GM12872 (cell line): ENCODE data around the gene ARRB1.

Source experiments
- TF ChIP-seq, protein P1 (sequence below): IDR thresholded peaks from 3 replicates; pipeline ENCODE4 v1.5.1; 2011; ENCODE audit warnings: low read depth, mild to moderate bottlenecking, low read length, moderate library complexity; ENCODE audit not compliant: insufficient read depth

Gene ARRB1

DNA sequence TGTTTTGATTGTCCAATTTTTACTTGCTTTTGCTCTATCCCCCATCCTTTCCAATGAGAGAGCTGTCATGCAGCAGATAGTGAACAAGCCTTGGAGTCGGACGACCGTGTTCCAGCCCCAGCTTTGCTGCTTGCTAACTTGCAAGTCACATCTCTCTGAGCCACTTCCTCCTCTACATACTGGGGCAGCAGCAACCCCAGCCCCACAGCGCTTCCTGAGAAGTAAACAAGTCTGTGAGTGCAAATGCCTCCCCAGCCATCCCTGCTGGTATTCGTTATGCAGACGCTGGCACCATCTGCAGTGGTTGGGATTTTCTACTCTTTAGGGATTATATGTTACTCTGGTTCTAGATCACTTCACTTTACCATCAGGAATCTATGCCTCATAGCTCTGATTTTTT, 75.9 kb downstream of the ARRB1 start:
- TF ChIP-seq, protein P1, sequence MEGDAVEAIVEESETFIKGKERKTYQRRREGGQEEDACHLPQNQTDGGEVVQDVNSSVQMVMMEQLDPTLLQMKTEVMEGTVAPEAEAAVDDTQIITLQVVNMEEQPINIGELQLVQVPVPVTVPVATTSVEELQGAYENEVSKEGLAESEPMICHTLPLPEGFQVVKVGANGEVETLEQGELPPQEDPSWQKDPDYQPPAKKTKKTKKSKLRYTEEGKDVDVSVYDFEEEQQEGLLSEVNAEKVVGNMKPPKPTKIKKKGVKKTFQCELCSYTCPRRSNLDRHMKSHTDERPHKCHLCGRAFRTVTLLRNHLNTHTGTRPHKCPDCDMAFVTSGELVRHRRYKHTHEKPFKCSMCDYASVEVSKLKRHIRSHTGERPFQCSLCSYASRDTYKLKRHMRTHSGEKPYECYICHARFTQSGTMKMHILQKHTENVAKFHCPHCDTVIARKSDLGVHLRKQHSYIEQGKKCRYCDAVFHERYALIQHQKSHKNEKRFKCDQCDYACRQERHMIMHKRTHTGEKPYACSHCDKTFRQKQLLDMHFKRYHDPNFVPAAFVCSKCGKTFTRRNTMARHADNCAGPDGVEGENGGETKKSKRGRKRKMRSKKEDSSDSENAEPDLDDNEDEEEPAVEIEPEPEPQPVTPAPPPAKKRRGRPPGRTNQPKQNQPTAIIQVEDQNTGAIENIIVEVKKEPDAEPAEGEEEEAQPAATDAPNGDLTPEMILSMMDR = no peak

DNA sequence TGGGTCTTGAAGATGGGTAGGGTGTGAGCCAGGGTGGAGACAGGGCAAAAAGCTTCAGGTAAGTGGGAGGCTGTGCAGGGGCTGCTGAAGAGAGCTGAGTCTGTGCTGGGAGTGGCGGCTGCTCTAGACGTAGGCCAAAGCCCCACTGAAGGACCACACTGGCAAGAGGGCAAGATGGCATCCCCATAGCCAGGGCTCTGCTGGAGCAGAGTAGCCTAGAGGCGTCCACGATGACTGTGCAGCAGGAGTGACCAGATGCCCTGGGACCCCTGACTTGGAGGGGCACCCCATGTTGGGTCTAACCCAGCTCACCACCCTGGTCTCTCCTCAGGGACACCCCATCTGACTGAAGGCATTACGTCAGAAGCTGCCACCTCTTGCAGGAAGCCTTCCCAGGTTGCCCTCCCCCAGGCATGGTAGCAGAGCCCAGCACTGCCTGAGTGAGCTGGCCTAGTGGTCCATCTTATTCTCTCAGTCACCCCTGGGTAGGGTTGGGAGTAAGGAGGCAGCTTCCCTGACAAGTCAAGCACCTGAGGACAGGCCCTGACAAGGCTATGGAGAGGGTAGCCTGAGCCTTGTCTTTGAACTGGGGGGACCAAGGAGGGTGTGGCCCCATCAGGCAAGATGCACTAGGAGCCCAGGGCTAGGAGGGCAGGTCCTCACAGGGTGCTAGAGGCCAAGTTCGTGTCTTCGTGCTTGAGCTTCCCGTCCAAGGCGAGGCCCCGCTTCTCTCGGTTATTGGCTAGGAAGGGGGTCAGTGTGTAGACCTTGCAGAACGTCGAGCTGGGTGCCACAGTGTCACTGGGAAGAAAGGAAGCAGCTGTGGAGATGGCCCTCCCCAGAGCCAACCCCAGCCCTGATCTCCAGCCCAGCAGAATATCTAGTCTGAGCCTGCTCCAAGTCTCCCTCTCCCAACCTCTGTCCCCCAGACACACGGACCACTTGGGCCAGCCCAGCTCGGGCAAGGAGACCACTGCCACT, 77.8 kb downstream of the ARRB1 start:
- TF ChIP-seq, protein P1 = no peak

DNA sequence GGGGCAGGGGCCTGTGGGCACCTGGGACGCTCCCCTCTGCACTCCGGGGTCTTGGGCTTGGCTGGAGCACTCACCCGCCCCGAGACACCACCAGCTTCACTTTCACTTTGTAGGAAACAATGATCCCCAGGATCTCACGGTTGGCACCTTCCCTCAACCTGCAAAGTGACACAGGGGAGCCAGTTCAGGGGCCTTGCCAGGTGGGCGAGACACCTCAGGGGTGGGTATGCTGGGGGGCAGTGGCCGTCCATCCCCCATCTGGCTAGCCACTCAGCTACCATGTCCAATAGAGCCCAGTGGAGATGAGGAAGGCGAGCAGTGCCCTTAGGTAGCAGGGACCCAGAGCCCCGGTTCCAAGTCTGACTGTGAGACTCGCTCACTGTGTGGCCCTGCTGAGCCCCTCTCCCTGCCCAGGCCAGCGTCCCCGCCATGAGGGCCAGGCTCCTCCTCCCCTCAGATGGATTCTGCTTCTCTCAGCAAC, 78.6 kb downstream of the ARRB1 start:
- TF ChIP-seq, protein P1 = no peak

GRCh38 chr11:75272391-75272790, 79.1 kb downstream of the ARRB1 start:
- TF ChIP-seq, protein P1 = no peak

GRCh38 chr11:75271730-75272129, 79.7 kb downstream of the ARRB1 start:
- TF ChIP-seq, protein P1 = no peak

- TF ChIP-seq, protein P1 = peak; percentile 55
These were observed 80.5 kb downstream of the ARRB1 start for GRCh38 chr11:75270896-75271418.

DNA sequence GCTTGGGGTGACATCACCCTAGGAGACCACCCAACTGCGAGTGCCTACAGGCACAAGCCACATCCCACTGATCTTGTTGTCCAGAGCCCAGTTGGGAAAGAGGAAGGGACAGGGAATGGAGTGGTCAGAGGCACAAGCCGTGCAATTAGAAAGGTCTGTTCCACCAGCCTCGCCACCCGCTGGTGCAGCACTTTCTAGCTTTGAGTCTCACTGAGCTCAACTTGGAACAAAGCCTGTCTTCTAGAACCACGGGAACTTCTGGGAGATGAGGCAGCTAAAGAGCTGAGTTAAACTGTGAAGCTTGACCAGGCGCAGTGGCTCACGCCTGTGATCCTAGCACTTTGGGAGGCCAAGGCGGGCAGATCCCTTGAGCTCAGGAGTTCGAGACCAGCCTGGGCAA, 81.6 kb downstream of the ARRB1 start:
- TF ChIP-seq, protein P1 = no peak
